Measurements from ENCODE around the gene ARID1A. TPM values are rescaled to one million over a fixed set of nuclear protein-coding genes. Genes with fewer than 3 reads are reported as not detected.
A peak's percentile ranks its signal among the peaks of the same experiment; 100 is the strongest.
"Not testable (repeated sequence)": the region's sequence is repeated elsewhere in the genome, so short reads cannot be mapped to it uniquely, and the experiment has no call there.

ARID1A gene
- total and polyA plus RNA-seq, 2 experiments from 2014 or later, result 8.2 to 13.4 TPM

- Histone ChIP-seq H3K9me3 (ENCODE audit: low read depth) (no peaks in the 10 kb centered on the region), H2AFZ (no peak overlapping the region), H3K79me2 (ENCODE audit: insufficient read depth) (peaks cover 99% of the 10 kb centered on the region), H3K4me3 (no peak overlapping the region), H3K4me1 (ENCODE audit: insufficient read depth) (peaks cover 62% of the 10 kb centered on the region), H3K9me2 (ENCODE audit: insufficient read depth) (no peaks in the 10 kb centered on the region), H3K36me3 (ENCODE audit: low read depth) (no peaks in the 10 kb centered on the region), H3K9ac (no peak overlapping the region), H3F3A (ENCODE audit: insufficient read depth) (peaks cover 27% of the 10 kb centered on the region), H3K27me3 (replicated peaks; ENCODE audit: insufficient read depth) (no peaks in the 10 kb centered on the region), H3K27ac (no peak overlapping the region), H4K20me1 (ENCODE audit: insufficient read depth) (peaks cover 52% of the 10 kb centered on the region), H3K4me2 (ENCODE audit: unreplicated experiment) (no peak overlapping the region)
- TF ChIP-seq EZH2 (IDR thresholded peaks at IDR 0.05; ENCODE audit: insufficient read depth, poor library complexity, severe bottlenecking), result no peak
- no peak for TF ChIP-seq EZH2phosphoT487 (IDR thresholded peaks at IDR 0.05; ENCODE audit: insufficient read depth, low read depth)
- WGBS, 2 experiments (ENCODE audit: low coverage in 1 of 2, low lambda C conversion rate in 2 of 2, missing lambda C conversion rate in 2 of 2), result 100% methylated on average over 2 of the region's 2 CpGs
- DNase-seq, result no peak
- in situ Hi-C loops (cut with MboI), result no loop called here
These were observed 26.0 kb downstream of the ARID1A start for GRCh38 chr1:26721669-26722355.

GRCh38 chr1:26723013-26723991 is 27.5 kb downstream of the ARID1A start:
- peaks cover 43% of the 10 kb centered on the region; the same call in 1 of the 2 replicates for H4K20me1 ChIP-seq (ENCODE audit: insufficient read depth)
- TF ChIP-seq EZH2 (IDR thresholded peaks at IDR 0.05; ENCODE audit: insufficient read depth, poor library complexity, severe bottlenecking), result no peak
- TF ChIP-seq EZH2phosphoT487 (IDR thresholded peaks at IDR 0.05; ENCODE audit: insufficient read depth, low read depth), result no peak
- H3K4me1 ChIP-seq (ENCODE audit: insufficient read depth), result peaks cover 58% of the 10 kb centered on the region
- 0 out of 2 replicates have a peak overlapping the region, but pooled peaks have one; percentile 4 for H3K9ac ChIP-seq
- no peaks in the 10 kb centered on the region for H3K27me3 ChIP-seq (replicated peaks; ENCODE audit: insufficient read depth)
- H3K36me3 ChIP-seq (ENCODE audit: low read depth), result no peaks in the 10 kb centered on the region
- 10% methylated on average over 19 of the region's 19 CpGs for WGBS, 2 experiments (ENCODE audit: low coverage in 1 of 2, low lambda C conversion rate in 2 of 2, missing lambda C conversion rate in 2 of 2)
- in situ Hi-C loops (cut with MboI), result no loop called here
- peak overlapping the region; percentile 42 for H3K27ac ChIP-seq
- H3K79me2 ChIP-seq (ENCODE audit: insufficient read depth), result peaks cover 99% of the 10 kb centered on the region
- peak overlapping the region; percentile 17; the same call in 1 of the 2 replicates for H3K4me3 ChIP-seq
- no peak overlapping the region for H2AFZ ChIP-seq
- H3K9me2 ChIP-seq (ENCODE audit: insufficient read depth), result no peaks in the 10 kb centered on the region
- H3F3A ChIP-seq (ENCODE audit: insufficient read depth), result peaks cover 27% of the 10 kb centered on the region
- peak overlapping the region; percentile 36 for H3K4me2 ChIP-seq (ENCODE audit: unreplicated experiment)
- peak; percentile 99 for DNase-seq
- H3K9me3 ChIP-seq (ENCODE audit: low read depth), result no peaks in the 10 kb centered on the region

GRCh38 chr1:26724118-26724517 is 28.3 kb downstream of the ARID1A start:
- Histone ChIP-seq H3K9me2 (ENCODE audit: insufficient read depth) (no peaks in the 10 kb centered on the region), H3K9ac (peak overlapping the region; percentile 4; the same call in 1 of the 2 replicates), H4K20me1 (ENCODE audit: insufficient read depth) (peaks cover 43% of the 10 kb centered on the region; the same call in 1 of the 2 replicates), H2AFZ (no peak overlapping the region), H3K4me3 (peak overlapping the region; percentile 17; the same call in 1 of the 2 replicates), H3K4me2 (ENCODE audit: unreplicated experiment) (peak overlapping the region; percentile 36), H3K27ac (peak overlapping the region; percentile 42), H3K9me3 (ENCODE audit: low read depth) (no peaks in the 10 kb centered on the region), H3K36me3 (ENCODE audit: low read depth) (no peaks in the 10 kb centered on the region), H3K4me1 (ENCODE audit: insufficient read depth) (peaks cover 58% of the 10 kb centered on the region), H3K27me3 (replicated peaks; ENCODE audit: insufficient read depth) (no peaks in the 10 kb centered on the region), H3K79me2 (ENCODE audit: insufficient read depth) (peaks cover 99% of the 10 kb centered on the region), H3F3A (ENCODE audit: insufficient read depth) (peaks cover 27% of the 10 kb centered on the region)
- DNase-seq, result no peak
- in situ Hi-C loops (cut with MboI), result no loop called here
- 56 to 57% methylated on average over 2 of the region's 2 CpGs for WGBS, 2 experiments (ENCODE audit: low coverage in 1 of 2, low lambda C conversion rate in 2 of 2, missing lambda C conversion rate in 2 of 2)
- TF ChIP-seq EZH2phosphoT487 (IDR thresholded peaks at IDR 0.05; ENCODE audit: insufficient read depth, low read depth) (no peak), EZH2 (IDR thresholded peaks at IDR 0.05; ENCODE audit: insufficient read depth, poor library complexity, severe bottlenecking) (no peak)

GRCh38 chr1:26724926-26725325 is 29.1 kb downstream of the ARID1A start:
- WGBS, 2 experiments (ENCODE audit: low coverage in 1 of 2, low lambda C conversion rate in 2 of 2, missing lambda C conversion rate in 2 of 2), result 58 to 61% methylated on average over 1 of the region's 1 CpG
- Histone ChIP-seq H3K4me1 (ENCODE audit: insufficient read depth) (peaks cover 58% of the 10 kb centered on the region), H4K20me1 (ENCODE audit: insufficient read depth) (peaks cover 43% of the 10 kb centered on the region; the same call in 1 of the 2 replicates)

GRCh38 chr1:26725904-26726303 is 30.1 kb downstream of the ARID1A start:
- H2AFZ ChIP-seq; in situ Hi-C loops (cut with MboI); H3K4me3 ChIP-seq; H3K4me2 ChIP-seq (ENCODE audit: unreplicated experiment); H3K9ac ChIP-seq; H3K27ac ChIP-seq; H3K27me3 ChIP-seq (replicated peaks; ENCODE audit: insufficient read depth); H3K9me3 ChIP-seq (ENCODE audit: low read depth); H3K9me2 ChIP-seq (ENCODE audit: insufficient read depth): not testable (repeated sequence)
- Histone ChIP-seq H3K36me3 (ENCODE audit: low read depth) (peaks cover 10% of the 10 kb centered on the region), H3K4me1 (ENCODE audit: insufficient read depth) (peaks cover 65% of the 10 kb centered on the region), H4K20me1 (ENCODE audit: insufficient read depth) (peaks cover 38% of the 10 kb centered on the region; the same call in 1 of the 2 replicates), H3K79me2 (ENCODE audit: insufficient read depth) (peaks cover 99% of the 10 kb centered on the region), H3F3A (ENCODE audit: insufficient read depth) (peaks cover 34% of the 10 kb centered on the region)
- WGBS, 2 experiments (ENCODE audit: low coverage in 1 of 2, low lambda C conversion rate in 2 of 2, missing lambda C conversion rate in 2 of 2), result 86 to 88% methylated on average over 14 of the region's 14 CpGs
- DNase-seq, result peak; percentile 46

More at GRCh38 chr1:26724926-26725325, 29.1 kb downstream of the ARID1A start:
- Histone ChIP-seq H3K27ac (no peak overlapping the region), H3F3A (ENCODE audit: insufficient read depth) (peaks cover 27% of the 10 kb centered on the region), H3K36me3 (ENCODE audit: low read depth) (peaks cover 3% of the 10 kb centered on the region; the same call in 1 of the 2 replicates), H3K4me2 (ENCODE audit: unreplicated experiment) (no peak overlapping the region), H3K27me3 (replicated peaks; ENCODE audit: insufficient read depth) (no peaks in the 10 kb centered on the region), H3K9me2 (ENCODE audit: insufficient read depth) (no peaks in the 10 kb centered on the region), H3K9me3 (ENCODE audit: low read depth) (no peaks in the 10 kb centered on the region), H3K9ac (no peak overlapping the region), H3K4me3 (no peak overlapping the region), H3K79me2 (ENCODE audit: insufficient read depth) (peaks cover 99% of the 10 kb centered on the region), H2AFZ (no peak overlapping the region)
- no peak for DNase-seq
- TF ChIP-seq EZH2phosphoT487 (IDR thresholded peaks at IDR 0.05; ENCODE audit: insufficient read depth, low read depth) (no peak), EZH2 (IDR thresholded peaks at IDR 0.05; ENCODE audit: insufficient read depth, poor library complexity, severe bottlenecking) (no peak)
- in situ Hi-C loops (cut with MboI), result no loop called here
